ENCODE results near the gene ROR1. TPM values are rescaled to one million over a fixed set of nuclear protein-coding genes. Genes with fewer than 3 reads are reported as not detected.
A peak's percentile ranks its signal among the peaks of the same experiment; 100 is the strongest.

Gene ROR1
- total RNA-seq, 1 donor from 2014 or later: 30.3 TPM

GRCh38 chr1:63772201-63772600 is 1.6 kb upstream of the ROR1 start:
- peaks cover 43% of the 10 kb centered on the region for H3K4me1 Mint-ChIP-seq
- peak overlapping the region; percentile 96 for H3K4me3 Mint-ChIP-seq
- H3K27ac Mint-ChIP-seq: no peak overlapping the region

GRCh38 chr1:63772876-63773275 is 941 bp upstream of the ROR1 start:
- Histone ChIP-seq H3K4me1 (peaks cover 33% of the 10 kb centered on the region), H3K79me2 (ENCODE audit: low read depth) (peaks cover 36% of the 10 kb centered on the region), H4K20me1 (ENCODE audit: low read depth) (peaks cover 23% of the 10 kb centered on the region), H3K4me2 (peak overlapping the region; percentile 81), H2AFZ (replicated peaks) (no peak overlapping the region), H3K9ac (no peak overlapping the region), H3K27me3 (no peaks in the 10 kb centered on the region), H3F3A (ENCODE audit: low read depth) (peaks cover 38% of the 10 kb centered on the region), H3K9me3 (ENCODE audit: low read depth) (no peaks in the 10 kb centered on the region), H3K36me3 (no peaks in the 10 kb centered on the region), H3K4me3 (peak overlapping the region; percentile 86), H3K27ac (no peak overlapping the region)
- H3K4me1 Mint-ChIP-seq: peaks cover 50% of the 10 kb centered on the region
- TF ChIP-seq EZH2 (IDR thresholded peaks at IDR 0.05) (no peak), CTCF (IDR thresholded peaks at IDR 0.05) (no peak), EZH2phosphoT487 (IDR thresholded peaks at IDR 0.05) (no peak)
- peaks cover 6% of the 10 kb centered on the region for H3K27me3 Mint-ChIP-seq (ENCODE audit: insufficient read depth, low read depth)
- H3K9me3 Mint-ChIP-seq: no peaks in the 10 kb centered on the region
- H3K27ac Mint-ChIP-seq: no peak overlapping the region
- H3K4me3 Mint-ChIP-seq: peak overlapping the region; percentile 96
- no peaks in the 10 kb centered on the region for H3K36me3 Mint-ChIP-seq
- no peak for DNase-seq (ENCODE audit: low spot score)

More at GRCh38 chr1:63772201-63772600, 1.6 kb upstream of the ROR1 start:
- Histone ChIP-seq H3K4me1 (peaks cover 26% of the 10 kb centered on the region), H4K20me1 (ENCODE audit: low read depth) (peaks cover 16% of the 10 kb centered on the region), H3K27ac (no peak overlapping the region), H3F3A (ENCODE audit: low read depth) (peaks cover 31% of the 10 kb centered on the region), H3K4me2 (no peak overlapping the region), H2AFZ (replicated peaks) (no peak overlapping the region), H3K9me3 (ENCODE audit: low read depth) (no peaks in the 10 kb centered on the region), H3K36me3 (no peaks in the 10 kb centered on the region), H3K9ac (no peak overlapping the region), H3K4me3 (no peak overlapping the region), H3K27me3 (no peaks in the 10 kb centered on the region), H3K79me2 (ENCODE audit: low read depth) (peaks cover 29% of the 10 kb centered on the region)
- TF ChIP-seq EZH2 (IDR thresholded peaks at IDR 0.05) (no peak), CTCF (IDR thresholded peaks at IDR 0.05) (no peak), EZH2phosphoT487 (IDR thresholded peaks at IDR 0.05) (no peak)
- Mint-ChIP-seq H3K36me3 (no peaks in the 10 kb centered on the region), H3K27me3 (ENCODE audit: insufficient read depth, low read depth) (peaks cover 6% of the 10 kb centered on the region), H3K9me3 (no peaks in the 10 kb centered on the region)
- DNase-seq (ENCODE audit: low spot score): no peak

GRCh38 chr1:63773496-63773814 is 362 bp upstream of the ROR1 start:
- Histone ChIP-seq H3K4me3 (peak overlapping the region; percentile 86), H3K27ac (no peak overlapping the region), H3K9me3 (ENCODE audit: low read depth) (no peaks in the 10 kb centered on the region), H3K4me1 (peaks cover 38% of the 10 kb centered on the region), H3K27me3 (no peaks in the 10 kb centered on the region), H3K9ac (no peak overlapping the region), H3K36me3 (no peaks in the 10 kb centered on the region), H3F3A (ENCODE audit: low read depth) (peaks cover 42% of the 10 kb centered on the region), H3K79me2 (ENCODE audit: low read depth) (peaks cover 42% of the 10 kb centered on the region), H3K4me2 (peak overlapping the region; percentile 81), H2AFZ (replicated peaks) (peak overlapping the region; percentile 65), H4K20me1 (ENCODE audit: low read depth) (peaks cover 29% of the 10 kb centered on the region)
- Mint-ChIP-seq H3K27ac (no peak overlapping the region), H3K27me3 (ENCODE audit: insufficient read depth, low read depth) (peaks cover 6% of the 10 kb centered on the region), H3K4me1 (peaks cover 56% of the 10 kb centered on the region), H3K9me3 (no peaks in the 10 kb centered on the region), H3K4me3 (peak overlapping the region; percentile 96), H3K36me3 (no peaks in the 10 kb centered on the region)
- no peak for DNase-seq (ENCODE audit: low spot score)
- no peak for TF ChIP-seq EZH2phosphoT487 (IDR thresholded peaks at IDR 0.05)
- no peak for TF ChIP-seq EZH2 (IDR thresholded peaks at IDR 0.05)
- no peak for TF ChIP-seq CTCF (IDR thresholded peaks at IDR 0.05)

All from neural progenitor cell (in vitro differentiated cells).